Kidney (tissue), 22 donors: ENCODE results near the gene LAMB3. TPM values are rescaled to one million over a fixed set of nuclear protein-coding genes. Genes with fewer than 3 reads are reported as not detected.
A peak's percentile ranks its signal among the peaks of the same experiment; 100 is the strongest.
"Not testable (repeated sequence)": the region's sequence is repeated elsewhere in the genome, so short reads cannot be mapped to it uniquely, and the experiment has no call there.

Experiments used
- DNase-seq, 5 donors: peaks; one replicate each; pipeline ENCODE4 v3.0.0-alpha.2; 2013 to 2020
- FAIRE-seq: peaks from 2 replicates; lab custom pipeline; 2012; peaks lifted over from hg19 to GRCh38; lab: Jason Lieb, UNC
- H3K27ac ChIP-seq, 2 donors: one replicate each; pipeline ENCODE4 v1.7.0; 2013; ENCODE audit warnings: low read depth in 2 of 2, low read length in 2 of 2, inconsistent platforms in 1 of 2
- H3K27me3 ChIP-seq: one replicate; pipeline ENCODE4 v1.7.1; 2013; ENCODE audit warnings: low read length, inconsistent platforms; ENCODE audit not compliant: control insufficient read depth, insufficient read depth
- H3K36me3 ChIP-seq, 3 donors: one replicate each; pipeline versions ENCODE4 v1.7.0 to v1.7.1; 2013; ENCODE audit warnings: low read length in 3 of 3, control low read depth in 1 of 3, inconsistent platforms in 1 of 3; ENCODE audit not compliant: insufficient read depth in 3 of 3, control insufficient read depth in 2 of 3
- H3K4me1 ChIP-seq, 3 donors: one replicate each; pipeline versions ENCODE4 v1.7.0 to v1.7.1; 2013; ENCODE audit warnings: low read length in 3 of 3, inconsistent platforms in 1 of 3, low read depth in 1 of 3; ENCODE audit not compliant: control insufficient read depth in 2 of 3, insufficient read depth in 2 of 3
- H3K4me3 ChIP-seq, 3 donors: one replicate each; pipeline versions ENCODE4 v1.7.0 to v1.8.1; 2013; ENCODE audit warnings: low read length in 3 of 3, control low read depth in 1 of 3, inconsistent platforms in 1 of 3
- H3K9ac ChIP-seq, 3 donors: one replicate each; pipeline versions ENCODE4 v1.7.0 to v1.7.1; 2013; ENCODE audit warnings: low read length in 3 of 3, control low read depth in 1 of 3, inconsistent platforms in 1 of 3
- H3K9me3 ChIP-seq, 3 donors: one replicate each; pipeline versions ENCODE4 v1.7.0 to v1.7.1; 2013; ENCODE audit warnings: low read length in 3 of 3, control low read depth in 1 of 3, inconsistent platforms in 1 of 3; ENCODE audit not compliant: control insufficient read depth in 2 of 3, insufficient read depth in 1 of 3
- intact Hi-C: fragments of 100-400 bp; cut with DNase I; formaldehyde crosslinking; loops from one replicate; pipeline ENCODE4 v1.11.1; 2022
- long read RNA-seq, 10 donors: library from polyadenylated mRNA in 1 of 10; unstranded in 1 of 10; transcript quantifications; one replicate each; pipeline ENCODE4 v2.0.0 and lab custom pipeline, GENCODE V29; 2021 to 2026
- polyA plus RNA-seq: library from polyadenylated mRNA; stranded (reverse); fragments of 350-450 nt; fragmentation: Illumina TruSeq; extraction: RNeasy Lipid Tissue Mini Kit (QIAGEN cat#74804); gene quantifications from one replicate; pipeline ENCODE4 v1.2.3, GENCODE V29; 2014; ENCODE audit warnings: low read depth, low replicate concordance; ENCODE audit not compliant: insufficient read depth
- total RNA-seq: library from RNA; stranded (reverse); fragmentation: NEBNext Ultra II Directional; extraction: Animal tissue kit (Norgen Biotek cat#: 25700); gene quantifications from one replicate; pipeline ENCODE4 v1.2.1, GENCODE V29; 2021
- TF ChIP-seq, protein P1 (sequence below): IDR thresholded peaks from 3 replicates; pipeline ENCODE4 v1.5.1; 2012; ENCODE audit warnings: mild to moderate bottlenecking, moderate library complexity, borderline replicate concordance; ENCODE audit not compliant: insufficient read depth; ENCODE audit errors: extremely low read depth
- donor health status: control.
- donor health status: control.
- donor health status: control.
- donor health status: control.
- donor health status: control.
- donor health status: DM: yes; HTN: yes; CAD: no.
- donor health status: Normal renal cell carcinoma (clear cell type).

Gene LAMB3
- 59.7 TPM for total RNA-seq
- polyA plus RNA-seq, result 2.5 TPM
- long read RNA-seq, donor 1, result 0 reads
- long read RNA-seq, donor 2, result 0 reads
- long read RNA-seq, donor 3, result 0 reads
- long read RNA-seq, donor 4, result 0 reads
- long read RNA-seq, donor 5, result 0 reads
- long read RNA-seq, donor 6, result 0 reads
- long read RNA-seq, donor 7, full-length matches to known transcripts, result 50 of 92 reads
- long read RNA-seq, donor 7, partial matches to known transcripts, result 35 of 92 reads
- long read RNA-seq, donor 7, other reads (novel, unspliced or antisense), result 7 of 92 reads
- long read RNA-seq, donor 8, result 0 reads
- long read RNA-seq, donor 9, result 0 reads
- long read RNA-seq, donor 10, result 0 reads

DNA sequence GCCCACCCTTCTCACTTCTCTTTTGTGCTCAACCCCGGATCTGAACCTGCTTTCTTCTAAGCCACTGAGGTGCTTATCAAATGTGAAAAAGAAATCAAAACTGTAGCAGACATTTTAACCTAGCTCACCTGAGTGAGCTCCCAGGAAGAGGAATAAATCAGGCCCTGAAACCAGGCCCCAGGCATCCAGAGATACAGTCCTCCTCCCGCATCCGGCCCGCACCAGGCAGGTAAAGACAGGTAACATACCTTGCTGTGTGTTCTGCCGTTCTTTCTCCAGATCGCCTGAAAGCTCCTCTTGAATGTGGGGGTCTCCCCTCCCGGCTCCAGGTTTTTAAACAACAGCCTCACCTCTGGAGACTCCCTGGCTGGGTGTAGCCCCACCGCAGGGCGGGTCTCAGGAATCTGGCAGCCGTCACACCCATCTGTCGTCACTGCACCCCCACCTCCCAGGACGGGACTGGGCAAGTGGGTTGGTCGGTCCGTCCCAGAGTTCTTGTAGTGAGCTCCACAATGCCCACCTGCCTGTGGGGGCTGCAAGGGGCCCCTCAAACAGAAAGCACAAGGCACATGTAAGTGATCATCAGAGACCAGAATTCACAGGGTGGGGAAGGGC is at the start of gene LAMB3:
TSS of gene LAMB3 (minus strand) at position 305 of the 615 bp plus-strand sequence. CDS start 1,481 bp downstream, outside the sequence.
- Histone ChIP-seq H3K9ac (peak within 1 kb of the TSS in 1 of 3 donors; percentile 23), H3K4me1 (peaks cover 3 to 34% (median 27%) of the 10 kb centered on the region in 3 donors), H3K9me3 (no peaks in the 10 kb centered on the region), H3K4me3 (no peak within 1 kb of the TSS), H3K27ac (peak within 1 kb of the TSS; percentile 59 to 73), H3K27me3 (no peaks in the 10 kb centered on the region), H3K36me3 (no peaks in the 10 kb centered on the region)
- TF ChIP-seq, protein P1, sequence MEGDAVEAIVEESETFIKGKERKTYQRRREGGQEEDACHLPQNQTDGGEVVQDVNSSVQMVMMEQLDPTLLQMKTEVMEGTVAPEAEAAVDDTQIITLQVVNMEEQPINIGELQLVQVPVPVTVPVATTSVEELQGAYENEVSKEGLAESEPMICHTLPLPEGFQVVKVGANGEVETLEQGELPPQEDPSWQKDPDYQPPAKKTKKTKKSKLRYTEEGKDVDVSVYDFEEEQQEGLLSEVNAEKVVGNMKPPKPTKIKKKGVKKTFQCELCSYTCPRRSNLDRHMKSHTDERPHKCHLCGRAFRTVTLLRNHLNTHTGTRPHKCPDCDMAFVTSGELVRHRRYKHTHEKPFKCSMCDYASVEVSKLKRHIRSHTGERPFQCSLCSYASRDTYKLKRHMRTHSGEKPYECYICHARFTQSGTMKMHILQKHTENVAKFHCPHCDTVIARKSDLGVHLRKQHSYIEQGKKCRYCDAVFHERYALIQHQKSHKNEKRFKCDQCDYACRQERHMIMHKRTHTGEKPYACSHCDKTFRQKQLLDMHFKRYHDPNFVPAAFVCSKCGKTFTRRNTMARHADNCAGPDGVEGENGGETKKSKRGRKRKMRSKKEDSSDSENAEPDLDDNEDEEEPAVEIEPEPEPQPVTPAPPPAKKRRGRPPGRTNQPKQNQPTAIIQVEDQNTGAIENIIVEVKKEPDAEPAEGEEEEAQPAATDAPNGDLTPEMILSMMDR, result no peak
- peak in 1 of 5 donors; percentile 87 for DNase-seq
- intact Hi-C loops, result no loop called here
- no peak for FAIRE-seq

DNA sequence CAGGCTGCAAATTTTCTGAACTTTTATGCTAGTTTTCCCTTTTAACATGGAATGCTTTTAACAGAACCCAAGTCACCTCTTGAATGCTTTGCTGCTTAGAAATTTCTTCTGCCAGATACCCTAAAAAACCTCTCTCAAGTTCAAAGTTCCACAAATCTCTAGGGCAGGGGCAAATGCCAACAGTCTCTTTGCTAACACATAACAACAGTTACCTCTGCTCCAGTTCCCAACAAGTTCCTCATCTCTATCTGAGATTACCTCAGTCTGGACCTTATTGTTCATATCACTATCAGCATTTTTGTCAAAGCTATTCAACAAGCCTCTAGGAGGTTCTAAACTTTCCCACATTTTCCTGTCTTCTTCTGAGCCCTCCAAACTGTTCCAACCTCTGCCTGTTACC is 48.5 kb upstream of the LAMB3 start:
- H3K27ac ChIP-seq, H3K27me3 ChIP-seq, H3K4me1 ChIP-seq, H3K36me3 ChIP-seq, H3K9me3 ChIP-seq, H3K4me3 ChIP-seq, FAIRE-seq, DNase-seq, H3K9ac ChIP-seq, intact Hi-C loops: not testable (repeated sequence)

DNA sequence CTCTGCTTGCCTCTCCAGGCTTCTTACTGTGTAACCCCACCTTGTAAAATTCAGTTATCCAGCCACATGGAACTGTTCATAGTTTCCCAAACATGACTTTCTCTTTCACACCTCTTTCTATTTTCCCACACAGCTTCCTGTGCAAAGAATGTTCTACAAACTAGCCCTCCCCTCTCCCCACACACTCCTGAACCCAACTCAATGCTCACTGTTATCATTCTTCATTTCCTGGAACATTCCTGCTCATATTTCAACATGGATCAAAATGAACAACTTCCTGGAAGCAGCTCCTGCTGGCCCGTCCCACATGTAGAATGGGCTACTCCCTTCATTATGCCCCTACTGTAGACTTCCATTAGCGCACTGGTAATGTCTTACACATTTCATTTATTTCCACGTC is 44.9 kb upstream of the LAMB3 start:
- no peaks in the 10 kb centered on the region for H3K36me3 ChIP-seq
- no peak for FAIRE-seq
- no peak overlapping the region for H3K9ac ChIP-seq
- no peak for DNase-seq
- TF ChIP-seq, protein P1, result no peak
- peaks cover 0 to 4% (median 0%) of the 10 kb centered on the region in 3 donors for H3K4me1 ChIP-seq
- intact Hi-C loops, result loop anchor here (5.0 kb wide), 1 partner anchor 120 kb away; no protein-coding TSS in a partner anchor
- H3K4me3 ChIP-seq, result no peak overlapping the region
- H3K27me3 ChIP-seq, result no peaks in the 10 kb centered on the region
- no peaks in the 10 kb centered on the region for H3K9me3 ChIP-seq
- H3K27ac ChIP-seq, result no peak overlapping the region

DNA sequence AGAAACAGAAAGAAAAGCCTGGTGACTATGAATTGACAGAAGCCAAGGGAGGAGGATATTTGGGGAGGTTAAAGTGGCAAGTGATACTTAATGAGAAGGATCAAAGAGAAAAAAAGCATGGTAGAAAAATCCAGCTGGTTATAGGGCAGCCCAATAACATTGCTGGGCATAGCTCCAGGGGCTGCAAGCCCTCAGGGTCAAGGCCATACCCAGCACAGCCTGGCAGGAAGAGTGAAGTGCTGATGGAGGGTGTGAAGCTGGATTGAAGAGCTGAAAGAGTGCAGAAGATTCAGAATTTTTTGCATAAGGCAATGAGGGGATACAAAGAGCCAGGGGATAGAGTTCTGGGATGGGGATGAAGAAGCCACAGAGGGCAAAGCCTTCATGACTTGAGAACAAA is 44.4 kb upstream of the LAMB3 start:
- Histone ChIP-seq H3K27me3 (no peaks in the 10 kb centered on the region), H3K4me1 (peaks cover 0 to 4% (median 0%) of the 10 kb centered on the region in 3 donors), H3K9ac (no peak overlapping the region), H3K27ac (no peak overlapping the region), H3K9me3 (no peaks in the 10 kb centered on the region), H3K4me3 (no peak overlapping the region), H3K36me3 (no peaks in the 10 kb centered on the region)
- intact Hi-C loops, result loop anchor here (5.0 kb wide), 1 partner anchor 119 kb away; no protein-coding TSS in a partner anchor
- DNase-seq, result no peak
- TF ChIP-seq, protein P1, result no peak
- FAIRE-seq, result no peak
